ENCODE measurements around the gene PARP3. TPM values are rescaled to one million over a fixed set of nuclear protein-coding genes. Genes with fewer than 3 reads are reported as not detected.

PARP3 gene
- total RNA-seq, 1 experiment from 2014 or later, result 6.0 TPM

DNA sequence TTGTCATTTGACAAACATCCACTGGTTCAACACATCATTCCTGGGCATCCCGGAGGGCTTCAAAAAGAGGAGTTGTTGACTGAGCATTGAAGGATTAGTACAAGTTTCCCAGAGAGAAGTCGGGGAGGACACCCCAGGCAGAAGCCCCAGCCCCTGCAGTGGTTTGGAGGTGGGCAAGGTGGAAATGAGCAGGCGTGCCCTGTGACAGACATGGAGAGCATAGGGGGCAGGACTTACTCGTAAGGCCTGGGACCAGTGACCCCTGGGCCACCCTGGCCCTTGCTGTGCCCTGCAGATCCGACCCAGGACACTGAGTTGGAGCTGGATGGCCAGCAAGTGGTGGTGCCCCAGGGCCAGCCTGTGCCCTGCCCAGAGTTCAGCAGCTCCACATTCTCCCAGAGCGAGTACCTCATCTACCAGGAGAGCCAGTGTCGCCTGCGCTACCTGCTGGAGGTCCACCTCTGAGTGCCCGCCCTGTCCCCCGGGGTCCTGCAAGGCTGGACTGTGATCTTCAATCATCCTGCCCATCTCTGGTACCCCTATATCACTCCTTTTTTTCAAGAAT is 5.9 kb downstream of the PARP3 start:
- no peak for DNase-seq (ENCODE audit: low spot score)

DNA sequence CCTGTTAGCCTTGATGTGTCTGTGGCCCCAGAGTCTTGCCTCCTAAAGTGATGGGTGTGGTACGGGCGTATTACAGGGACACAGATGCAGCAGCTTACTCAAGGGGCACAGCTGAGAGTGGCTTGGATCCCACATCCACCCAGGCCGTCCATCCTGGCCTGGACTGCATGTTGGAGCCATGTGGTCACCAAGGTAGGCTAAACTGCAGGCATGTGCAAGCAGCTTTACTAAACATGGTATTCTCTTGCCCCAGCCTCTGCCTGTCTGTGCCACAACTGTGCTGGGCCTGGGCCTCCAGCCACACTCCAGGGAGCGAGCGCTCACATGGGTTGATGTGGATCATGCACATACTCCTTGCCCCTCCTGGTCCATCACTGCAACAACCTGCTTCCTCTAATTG is 7.0 kb downstream of the PARP3 start:
- no peak for DNase-seq (ENCODE audit: low spot score)

DNA sequence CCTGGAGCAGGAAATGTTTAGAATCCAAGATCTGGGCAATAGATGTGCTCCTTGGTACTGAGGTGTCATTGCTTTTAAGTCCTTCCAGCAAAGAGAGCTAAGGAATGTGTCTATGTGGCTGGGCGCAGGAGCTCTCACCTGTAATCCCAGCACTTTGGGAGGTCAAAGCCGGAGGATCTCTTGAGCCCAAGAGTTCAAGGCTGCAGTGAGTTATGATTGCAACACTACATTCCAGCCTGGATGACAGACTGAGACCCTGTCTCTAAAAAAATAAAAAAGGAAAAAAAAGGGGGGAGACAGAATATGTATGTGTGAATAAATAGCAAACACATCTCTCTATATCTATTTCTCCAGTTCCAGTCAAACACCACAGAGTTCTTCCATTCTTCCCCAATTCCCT is 8.7 kb downstream of the PARP3 start:
- DNase-seq (ENCODE audit: low spot score), result no peak

DNA sequence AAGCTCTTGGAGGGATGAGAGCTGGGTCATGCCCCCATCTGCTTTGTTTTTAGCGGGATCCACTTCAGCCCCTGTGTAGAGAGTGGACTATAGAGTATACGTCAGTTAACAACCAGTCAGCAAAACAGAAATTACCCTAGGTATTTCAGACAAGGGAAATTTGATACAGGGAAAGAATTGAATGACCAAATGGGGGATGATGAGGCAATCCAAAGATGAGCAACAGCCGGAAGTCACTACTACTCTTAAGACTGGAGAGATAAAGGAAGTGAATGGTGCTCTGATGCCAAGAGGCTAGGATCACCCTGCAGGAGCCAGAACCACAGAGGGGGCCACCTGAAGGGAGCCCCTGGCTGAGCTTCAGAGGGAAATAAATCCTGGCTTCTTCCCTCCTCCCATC is 11.3 kb downstream of the PARP3 start:
- no peak for DNase-seq (ENCODE audit: low spot score)

DNA sequence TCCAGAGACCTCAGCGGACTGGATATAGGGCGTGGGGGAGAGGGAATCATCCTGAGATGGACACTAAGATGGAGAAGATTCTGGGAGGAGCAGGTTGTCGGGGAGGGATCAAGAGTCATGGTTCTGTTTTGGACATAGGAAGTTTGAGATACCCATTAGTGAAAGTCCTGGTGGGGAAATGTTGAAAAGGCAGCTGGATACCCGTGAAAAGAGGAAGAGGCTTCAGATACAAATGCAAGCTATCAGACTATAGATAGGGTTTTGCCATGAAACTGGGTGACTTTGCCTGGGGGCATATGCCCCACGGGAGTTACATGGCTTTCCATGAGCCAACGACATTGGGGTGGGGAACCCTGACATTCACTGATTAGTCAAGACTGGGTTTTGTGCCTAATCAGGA is 11.9 kb downstream of the PARP3 start:
- no peak for DNase-seq (ENCODE audit: low spot score)

DNA sequence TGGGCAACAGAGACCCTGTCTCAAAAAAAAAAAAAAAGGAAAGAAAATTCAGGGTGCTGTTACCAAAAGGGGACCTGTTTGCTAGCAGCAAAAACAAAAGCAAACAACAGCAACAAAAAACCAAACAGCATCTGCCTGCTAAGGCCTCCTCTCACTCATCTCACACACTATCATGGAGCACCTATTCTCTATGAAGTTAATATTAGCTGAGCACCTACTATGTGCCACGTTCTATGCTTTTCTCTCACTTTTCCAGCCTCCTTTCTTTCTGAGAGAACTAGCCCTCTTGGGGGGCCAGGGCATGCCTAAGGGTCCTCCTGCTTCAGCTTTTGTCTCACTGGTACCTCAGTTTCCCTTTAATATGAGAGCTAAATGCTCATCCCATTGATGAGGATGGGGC is 12.6 kb downstream of the PARP3 start:
- no peak for DNase-seq (ENCODE audit: low spot score)

DNA sequence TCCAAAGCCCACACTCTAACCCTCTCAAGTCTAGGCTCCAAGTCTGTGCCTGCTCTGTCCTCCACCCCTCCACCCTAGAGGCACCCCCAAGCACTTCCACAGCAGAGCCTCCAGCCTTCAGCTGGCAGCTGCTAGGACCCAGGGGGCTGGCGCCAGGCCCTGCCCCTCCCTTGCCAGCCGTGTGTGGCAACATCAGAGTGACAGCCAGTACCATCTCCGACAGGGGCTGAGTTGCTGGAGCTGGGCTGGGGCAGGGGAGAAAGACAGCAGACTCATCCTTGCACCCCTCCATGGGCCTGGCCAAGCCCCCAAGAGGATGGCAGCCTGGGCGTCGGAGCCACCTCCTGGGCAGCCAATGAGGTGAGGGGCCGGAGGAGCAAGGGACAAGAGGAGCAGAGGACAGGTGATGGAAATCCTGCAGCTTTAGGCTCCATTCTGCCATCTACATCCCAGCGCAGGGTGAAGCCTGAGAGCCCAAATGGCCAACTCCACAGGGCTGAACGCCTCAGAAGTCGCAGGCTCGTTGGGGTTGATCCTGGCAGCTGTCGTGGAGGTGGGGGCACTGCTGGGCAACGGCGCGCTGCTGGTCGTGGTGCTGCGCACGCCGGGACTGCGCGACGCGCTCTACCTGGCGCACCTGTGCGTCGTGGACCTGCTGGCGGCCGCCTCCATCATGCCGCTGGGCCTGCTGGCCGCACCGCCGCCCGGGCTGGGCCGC is 13.2 kb downstream of the PARP3 start, which contains the start of gene GPR62:
TSS of gene GPR62 (plus strand) at position 207 of the 718 bp plus-strand sequence. CDS start at position 479, 272 bp downstream.
- DNase-seq (ENCODE audit: low spot score), result no peak

DNA sequence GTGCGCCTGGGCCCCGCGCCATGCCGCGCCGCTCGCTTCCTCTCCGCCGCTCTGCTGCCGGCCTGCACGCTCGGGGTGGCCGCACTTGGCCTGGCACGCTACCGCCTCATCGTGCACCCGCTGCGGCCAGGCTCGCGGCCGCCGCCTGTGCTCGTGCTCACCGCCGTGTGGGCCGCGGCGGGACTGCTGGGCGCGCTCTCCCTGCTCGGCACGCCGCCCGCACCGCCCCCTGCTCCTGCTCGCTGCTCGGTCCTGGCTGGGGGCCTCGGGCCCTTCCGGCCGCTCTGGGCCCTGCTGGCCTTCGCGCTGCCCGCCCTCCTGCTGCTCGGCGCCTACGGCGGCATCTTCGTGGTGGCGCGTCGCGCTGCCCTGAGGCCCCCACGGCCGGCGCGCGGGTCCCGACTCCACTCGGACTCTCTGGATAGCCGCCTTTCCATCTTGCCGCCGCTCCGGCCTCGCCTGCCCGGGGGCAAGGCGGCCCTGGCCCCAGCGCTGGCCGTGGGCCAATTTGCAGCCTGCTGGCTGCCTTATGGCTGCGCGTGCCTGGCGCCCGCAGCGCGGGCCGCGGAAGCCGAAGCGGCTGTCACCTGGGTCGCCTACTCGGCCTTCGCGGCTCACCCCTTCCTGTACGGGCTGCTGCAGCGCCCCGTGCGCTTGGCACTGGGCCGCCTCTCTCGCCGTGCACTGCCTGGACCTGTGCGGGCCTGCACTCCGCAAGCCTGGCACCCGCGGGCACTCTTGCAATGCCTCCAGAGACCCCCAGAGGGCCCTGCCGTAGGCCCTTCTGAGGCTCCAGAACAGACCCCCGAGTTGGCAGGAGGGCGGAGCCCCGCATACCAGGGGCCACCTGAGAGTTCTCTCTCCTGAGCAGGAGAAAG is 14.0 kb downstream of the PARP3 start:
- peak; percentile 26 for DNase-seq (ENCODE audit: low spot score)

DNA sequence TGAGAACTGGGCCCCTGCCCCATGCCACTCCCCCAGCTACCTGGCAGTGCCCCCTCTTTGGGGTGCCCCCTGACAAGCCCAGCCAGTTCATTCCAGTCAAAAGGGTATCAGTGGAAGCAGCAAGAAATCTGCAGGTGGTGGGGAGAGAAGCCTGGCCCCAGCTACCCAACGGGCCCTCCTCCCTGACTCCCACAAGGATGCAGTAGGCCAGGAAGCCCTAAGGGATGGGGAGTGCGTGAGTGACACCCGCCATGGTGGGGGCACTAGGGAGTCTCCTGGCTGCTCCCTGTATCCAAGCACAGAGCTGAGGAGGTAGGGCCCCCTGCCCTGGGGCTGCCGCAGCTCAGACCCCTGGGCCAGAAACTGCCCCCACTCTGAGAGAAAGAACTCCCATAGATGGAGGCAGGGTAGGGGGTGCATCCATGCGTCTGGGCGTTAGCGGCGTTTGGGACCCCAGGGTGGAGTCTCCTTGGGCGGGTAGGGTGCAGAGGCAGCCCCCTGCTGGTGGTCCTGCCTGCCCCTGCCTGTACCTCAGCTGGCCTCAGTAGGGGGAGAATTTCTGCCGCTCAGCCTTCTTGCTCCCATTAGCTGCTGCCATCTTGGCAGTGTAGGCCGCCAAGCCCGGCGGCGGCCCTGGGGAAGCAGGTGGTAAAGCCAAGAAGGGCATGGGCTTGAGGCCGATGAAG is 15.5 kb downstream of the PARP3 start:
- DNase-seq (ENCODE audit: low spot score), result no peak

DNA sequence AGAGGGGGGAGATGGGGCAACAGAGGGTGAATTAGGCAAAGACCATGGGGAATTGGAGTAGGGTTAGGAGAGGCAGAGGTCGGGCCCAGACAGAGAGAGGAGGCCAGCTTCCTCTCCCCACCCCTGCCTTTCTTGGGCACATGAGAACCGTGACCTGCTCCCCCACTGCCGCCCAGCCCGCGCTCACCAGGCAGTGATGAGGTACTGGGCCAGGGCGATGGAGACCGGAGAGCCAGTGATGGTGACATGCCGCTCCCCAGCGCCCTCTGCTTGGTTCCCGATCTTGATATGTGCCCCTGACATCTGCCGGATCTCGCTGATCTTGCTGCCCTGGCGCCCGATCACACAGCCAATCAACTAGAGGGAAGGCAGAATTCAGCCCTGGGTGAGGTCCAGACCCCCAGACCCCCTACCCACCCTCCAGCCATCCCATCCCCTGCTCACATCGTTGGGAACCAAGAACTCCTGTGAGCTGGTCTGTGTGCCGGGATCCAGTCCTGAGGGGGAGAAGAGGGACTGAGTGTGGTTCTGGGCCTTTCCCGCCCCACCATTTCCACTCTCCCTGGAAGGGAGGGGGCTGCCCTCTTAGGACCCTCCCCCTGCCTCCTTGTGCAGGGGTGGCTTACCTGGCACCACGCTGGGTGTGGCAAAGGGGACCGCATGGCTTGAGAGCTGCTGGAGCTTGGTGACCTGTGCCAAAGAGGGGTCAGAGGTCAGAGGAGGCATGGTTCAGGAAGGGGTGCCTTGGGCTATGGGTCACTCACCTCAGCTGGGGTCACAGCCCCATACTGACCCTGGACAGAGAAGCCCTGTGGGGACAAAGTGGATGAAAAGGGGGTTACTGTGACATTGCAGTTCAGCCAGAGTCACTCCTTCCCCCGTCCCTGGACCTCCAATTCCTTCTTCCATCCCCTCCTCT is 16.7 kb downstream of the PARP3 start:
- DNase-seq (ENCODE audit: low spot score), result no peak

DNA sequence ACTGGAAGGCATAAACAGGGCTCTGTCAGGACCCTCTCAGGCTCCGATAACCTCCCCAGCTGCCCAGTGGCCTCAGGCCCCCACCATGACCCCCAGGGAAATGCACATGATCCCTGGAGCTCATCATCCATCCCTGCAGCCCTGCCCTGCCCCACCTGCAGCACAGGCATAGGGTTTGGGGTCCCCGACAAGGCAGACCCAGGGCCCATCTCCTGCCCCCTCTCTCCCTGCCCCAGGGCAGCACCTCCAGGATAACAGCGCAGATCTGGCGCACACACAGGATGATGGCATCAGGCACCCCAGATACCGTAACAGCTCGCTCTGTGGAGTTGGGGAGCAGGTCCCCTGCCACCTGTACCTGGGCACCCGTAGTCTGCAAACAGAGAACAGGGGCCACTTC is 17.5 kb downstream of the PARP3 start:
- DNase-seq (ENCODE audit: low spot score), result no peak

DNA sequence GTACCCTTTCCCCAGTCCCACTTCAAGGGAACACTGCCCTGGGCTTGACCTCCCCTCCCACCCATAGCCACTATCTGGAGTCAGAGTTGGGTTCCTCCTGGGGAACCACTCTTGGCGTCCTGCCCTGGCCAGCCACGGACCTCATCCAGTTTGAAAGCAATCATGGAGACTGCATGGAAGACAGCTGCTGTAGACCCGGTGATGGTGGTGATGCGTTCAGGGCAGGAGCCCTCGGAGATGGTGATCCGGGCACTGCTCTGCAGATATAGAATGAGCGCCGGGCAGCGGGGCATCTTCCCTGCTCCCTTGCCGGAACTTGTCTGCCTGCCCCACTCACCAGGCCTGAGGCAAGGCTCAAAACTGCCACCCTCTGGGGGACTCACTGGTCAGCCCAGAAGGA is 18.2 kb downstream of the PARP3 start:
- no peak for DNase-seq (ENCODE audit: low spot score)

DNA sequence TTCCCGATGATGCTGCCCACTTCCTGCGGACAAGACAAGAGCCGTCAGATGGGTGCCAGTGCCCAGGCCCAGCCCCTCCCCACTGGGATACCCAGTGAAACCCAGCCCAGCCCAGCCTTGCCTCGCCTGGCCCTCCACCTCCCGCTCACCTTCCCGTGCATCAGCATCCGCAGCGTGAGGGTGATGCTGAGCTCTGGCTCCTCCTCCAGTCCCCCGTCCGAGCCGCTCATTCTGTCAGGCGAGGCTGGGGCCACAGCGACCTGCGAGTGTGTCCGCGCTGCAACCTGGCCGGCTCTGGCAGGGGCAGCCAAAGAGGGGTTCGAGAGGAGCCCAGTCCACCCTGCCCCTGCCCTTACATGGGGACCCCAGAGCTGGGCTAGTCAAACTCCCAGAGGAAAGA is 18.8 kb downstream of the PARP3 start:
- no peak for DNase-seq (ENCODE audit: low spot score)

DNA sequence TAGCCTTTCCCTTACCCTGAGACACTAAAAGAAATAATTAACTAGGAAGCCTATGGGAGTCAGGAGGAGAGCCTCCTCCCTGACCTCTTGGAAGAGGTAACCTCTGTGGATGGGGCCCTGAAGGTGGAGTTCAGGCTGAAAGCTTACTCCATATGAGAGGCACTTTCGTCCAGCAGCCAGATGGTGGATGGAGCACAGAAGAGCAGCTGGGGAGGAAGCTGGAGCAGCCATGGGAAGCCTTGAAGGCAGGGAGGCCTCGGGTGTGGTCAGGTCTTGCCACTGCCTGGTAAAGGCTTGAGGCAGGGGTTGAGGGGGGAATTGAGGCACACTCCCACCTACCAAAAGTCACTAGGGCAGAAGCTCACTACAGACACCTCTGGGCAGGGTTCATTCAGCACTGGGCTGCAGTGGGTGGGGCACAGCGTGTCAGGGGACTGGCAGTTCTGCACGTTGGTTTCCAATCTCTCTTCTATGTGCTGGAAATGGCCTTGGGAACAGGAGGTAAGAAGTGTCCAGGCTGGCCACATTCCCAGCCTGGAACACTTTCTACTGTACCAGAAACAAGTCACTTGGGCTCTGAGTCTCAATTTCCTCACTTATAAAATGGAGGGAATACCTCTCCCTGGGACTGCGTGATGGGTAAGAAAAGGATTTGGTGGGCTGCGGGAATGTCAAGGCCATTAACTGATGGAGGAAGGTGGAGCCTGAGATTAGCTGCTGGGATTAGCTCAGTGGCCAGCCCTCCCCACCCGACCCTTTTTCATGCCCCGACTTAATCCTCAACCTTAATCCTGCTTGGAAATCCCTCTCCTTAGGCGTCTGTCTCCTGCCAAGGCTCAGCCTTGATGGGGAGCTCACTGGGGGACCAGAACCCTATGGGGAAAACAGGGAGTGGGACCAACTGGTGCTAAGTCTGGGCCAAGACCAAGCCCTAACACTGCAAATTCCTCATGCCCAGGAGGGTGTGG is 19.7 kb downstream of the PARP3 start:
- no peak for DNase-seq (ENCODE audit: low spot score)

DNA sequence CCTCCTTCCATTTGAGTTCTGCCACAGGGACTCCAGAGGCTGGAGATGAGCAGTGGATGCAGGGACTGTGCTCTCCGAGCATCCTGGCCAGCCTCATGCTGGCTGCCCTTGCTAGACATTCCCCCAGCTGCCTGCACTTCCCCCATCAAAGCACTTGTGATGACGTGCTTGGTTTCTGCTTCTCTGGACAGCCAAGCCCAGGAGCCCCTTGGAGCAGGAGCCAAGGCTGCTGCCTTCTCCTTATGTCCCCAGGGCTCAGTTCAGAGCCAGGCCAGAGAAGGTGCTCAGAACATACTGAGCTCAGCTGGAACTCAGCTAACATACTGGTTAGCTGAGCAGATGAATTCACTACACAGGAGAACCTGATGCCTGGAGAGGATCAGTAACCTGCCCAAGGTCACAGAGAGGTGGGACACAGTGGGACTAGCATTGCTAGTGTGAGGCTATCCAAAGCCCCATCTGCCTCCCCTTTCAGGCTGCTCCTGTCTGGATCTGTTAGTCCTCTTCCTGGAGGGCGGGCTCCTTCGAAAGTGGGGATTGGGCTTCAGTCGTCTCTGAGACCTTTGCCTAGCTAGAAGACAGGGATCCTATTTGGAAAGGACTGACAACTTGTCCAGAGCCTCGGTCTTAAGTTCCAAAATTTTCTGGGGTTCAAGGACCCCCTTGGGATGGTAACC is 20.8 kb downstream of the PARP3 start:
- no peak for DNase-seq (ENCODE audit: low spot score)

DNA sequence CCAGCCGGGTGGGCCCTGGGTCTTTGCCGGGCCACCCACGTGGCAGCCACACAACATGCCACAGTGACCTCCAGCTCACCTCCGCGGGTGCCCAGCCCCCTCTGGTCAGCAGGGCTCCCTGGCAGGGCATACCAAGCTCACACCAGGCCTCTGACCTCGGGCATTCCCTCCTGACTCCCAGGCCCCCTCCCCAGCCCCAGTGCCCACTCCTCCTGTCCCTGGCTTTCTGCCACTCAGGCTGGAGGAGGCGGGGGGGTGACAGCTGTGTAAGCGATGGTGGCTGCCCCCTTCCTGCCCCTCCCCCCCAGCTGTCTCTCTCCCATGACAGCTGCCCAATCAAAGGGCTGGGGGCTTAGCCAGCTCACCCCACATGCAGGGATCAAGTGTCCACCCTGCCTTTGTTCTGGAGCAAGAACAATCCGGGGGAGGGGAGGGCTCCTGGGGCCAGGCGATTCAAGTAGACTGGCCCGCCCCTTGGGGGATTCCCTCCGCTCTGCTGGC is 21.8 kb downstream of the PARP3 start:
- DNase-seq (ENCODE audit: low spot score), result no peak

DNA sequence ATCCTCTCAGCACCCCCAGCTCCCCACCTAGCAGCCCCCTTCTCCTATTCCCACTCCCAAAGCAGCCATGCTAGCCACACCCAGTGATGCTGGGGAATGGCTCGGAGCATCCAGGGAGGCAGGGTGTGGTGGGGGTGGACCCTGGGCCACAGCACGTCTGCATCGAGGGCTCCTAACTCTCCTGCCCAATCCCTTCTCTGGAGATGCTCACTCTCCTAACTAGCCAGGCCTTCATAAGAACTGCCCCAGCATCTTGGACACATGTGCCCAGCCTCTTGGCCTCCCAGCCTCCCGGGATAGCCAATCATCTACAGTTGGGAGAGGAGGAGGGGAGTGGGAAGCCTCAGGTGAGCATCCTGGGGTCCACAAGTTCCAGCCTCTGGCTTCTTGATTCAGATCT is 22.4 kb downstream of the PARP3 start:
- no peak for DNase-seq (ENCODE audit: low spot score)

DNA sequence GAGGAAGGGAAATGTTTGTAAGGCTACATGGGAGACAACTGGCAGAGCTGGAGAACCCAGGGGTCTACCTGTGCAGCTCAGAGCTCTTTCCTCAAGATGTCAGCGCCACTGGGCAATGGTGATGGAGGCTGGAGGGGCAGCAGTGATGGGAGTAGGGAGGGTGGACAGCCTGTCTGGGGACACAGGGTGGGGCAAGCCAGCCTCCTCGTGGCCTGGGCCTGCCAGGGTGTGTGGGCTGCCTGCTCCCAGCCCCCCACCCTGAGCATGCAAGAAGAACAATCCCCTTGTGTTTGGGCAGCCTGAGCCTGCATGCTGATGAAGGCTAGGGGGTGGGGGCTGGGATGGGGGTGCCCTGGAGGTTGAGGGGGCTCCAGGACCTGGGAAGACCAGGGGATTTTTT is 23.9 kb downstream of the PARP3 start:
- no peak for DNase-seq (ENCODE audit: low spot score)

DNA sequence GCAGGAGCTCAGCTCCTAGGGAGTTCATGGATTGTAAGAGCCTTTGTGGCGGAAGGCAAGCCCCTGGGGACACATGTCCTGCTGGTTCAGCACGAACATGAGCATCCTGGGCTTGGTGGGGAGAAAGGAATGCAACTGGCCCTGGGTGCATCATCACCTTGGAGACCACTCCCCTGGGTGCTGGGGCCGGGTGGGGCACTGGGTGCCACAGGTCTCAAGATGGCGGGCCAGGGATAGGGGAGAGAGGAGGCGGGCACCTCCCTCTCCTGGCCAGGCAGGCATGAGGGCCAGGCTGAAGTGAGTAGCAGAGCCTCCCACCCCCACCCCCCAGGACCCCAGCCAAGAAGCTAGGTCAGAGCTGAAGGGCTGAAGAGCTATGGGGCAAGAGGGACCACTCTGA is 24.3 kb downstream of the PARP3 start:
- no peak for DNase-seq (ENCODE audit: low spot score)

Measured in HT-29 (cell line).